ENCODE measurements around the gene DIS3.

- TF ChIP-seq CTCF (IDR thresholded peaks at IDR 0.05; ENCODE audit: low read depth, low read length): no peak
- no peak for TF ChIP-seq POLR2A (IDR thresholded peaks at IDR 0.05; ENCODE audit: extremely low read depth, insufficient read length)
Measured at GRCh38 chr13:72754111-72754510, 27.6 kb downstream of the DIS3 start.

Measured in NB4 (cell line).